Kidney tubule cell (primary cell): ENCODE results near the gene KLHL29.

Source experiments
- DNase-seq: peaks from one replicate; pipeline ENCODE4 v3.0.0-alpha.2; 2018; ENCODE audit warnings: low spot score

Gene KLHL29

DNA sequence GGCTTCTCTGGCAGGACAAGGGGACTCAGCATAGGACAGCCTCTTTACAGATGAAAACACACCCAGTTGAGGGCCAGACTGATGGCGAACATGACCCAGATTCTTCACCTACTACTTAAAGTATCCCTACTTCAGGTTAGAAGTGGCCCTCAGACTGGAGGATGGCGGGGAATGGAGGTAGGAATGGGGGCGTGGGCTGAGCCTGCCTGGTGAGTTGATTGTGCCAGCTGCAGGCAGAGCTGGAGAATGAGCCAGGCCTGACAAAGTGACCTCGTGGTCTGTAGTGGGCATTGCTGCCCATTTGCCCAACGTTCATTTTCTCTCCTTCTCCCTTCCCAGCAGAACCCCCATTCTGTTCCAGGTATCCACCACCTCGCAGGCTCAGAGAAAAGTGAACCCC, 186.1 kb downstream of the KLHL29 start:
- no peak for DNase-seq

DNA sequence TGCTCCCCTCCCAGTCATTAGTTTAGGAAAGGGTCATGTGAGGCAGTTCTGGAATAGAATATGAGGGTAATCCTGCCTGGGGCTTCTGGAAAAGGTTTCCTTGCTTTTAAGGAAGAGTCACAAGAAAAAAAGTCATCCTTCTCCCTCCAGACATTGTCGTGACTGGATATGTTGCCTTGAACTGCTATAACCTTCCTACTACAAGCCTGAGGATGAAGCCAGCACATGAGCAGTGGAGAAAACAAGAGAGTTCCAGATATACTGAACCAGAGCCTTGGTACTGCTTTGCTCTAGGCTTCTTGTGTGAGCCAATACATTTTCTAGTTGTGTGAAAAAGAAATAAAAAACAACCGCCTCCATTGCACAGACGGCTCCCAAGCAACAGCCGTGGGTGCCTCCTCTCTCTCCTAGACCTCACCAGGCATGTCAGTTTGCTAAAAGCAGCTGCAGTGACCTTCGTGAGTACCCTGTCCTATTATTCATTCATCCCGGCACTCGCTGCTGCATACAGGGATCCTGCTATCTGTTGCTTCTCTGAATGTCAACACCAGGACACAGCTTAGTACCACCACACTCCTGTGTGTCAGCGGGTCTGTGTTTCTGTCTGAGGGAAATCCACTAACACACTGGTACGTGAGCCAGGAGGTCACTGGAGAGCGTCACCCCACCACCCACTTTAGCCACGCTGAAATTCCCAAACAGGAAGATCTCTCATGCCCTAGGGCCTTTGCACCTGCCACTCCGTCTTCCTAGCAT, 186.7 kb downstream of the KLHL29 start:
- DNase-seq = no peak

DNA sequence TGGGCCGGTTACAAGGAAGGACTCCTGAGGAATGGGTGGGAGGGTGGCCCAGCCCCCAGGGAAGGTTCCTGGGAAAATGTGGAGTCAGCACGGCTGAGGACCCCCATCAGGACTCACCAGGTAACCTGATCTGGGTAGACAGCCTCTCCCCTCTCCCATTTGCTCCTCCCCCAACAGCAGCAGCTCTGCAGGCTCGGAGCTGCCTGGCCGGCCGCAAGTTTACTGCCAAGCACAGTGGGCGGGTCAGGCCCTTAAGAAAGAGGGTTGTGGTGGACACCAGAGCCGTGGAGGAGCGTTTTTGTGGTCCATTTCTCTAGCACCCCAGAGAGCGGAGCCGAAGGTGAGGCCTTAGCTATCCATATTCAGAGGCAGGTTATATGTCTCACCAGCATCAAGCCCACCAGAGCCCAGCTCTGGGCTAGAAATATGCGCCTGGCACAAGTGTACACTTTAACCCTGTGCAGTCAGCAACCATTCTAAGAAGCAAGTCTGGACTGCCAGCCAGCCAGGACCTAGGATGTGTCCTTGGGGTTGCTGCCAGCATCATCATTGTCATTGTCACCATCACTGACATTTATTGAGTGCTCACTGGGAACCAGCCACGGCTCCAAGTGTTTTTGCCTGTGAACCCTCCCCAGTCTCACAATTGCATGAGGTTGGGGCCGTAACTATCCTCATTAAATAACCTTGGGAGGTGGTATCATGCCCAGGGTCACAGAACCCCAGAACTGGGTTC, 190.1 kb downstream of the KLHL29 start:
- DNase-seq = no peak

DNA sequence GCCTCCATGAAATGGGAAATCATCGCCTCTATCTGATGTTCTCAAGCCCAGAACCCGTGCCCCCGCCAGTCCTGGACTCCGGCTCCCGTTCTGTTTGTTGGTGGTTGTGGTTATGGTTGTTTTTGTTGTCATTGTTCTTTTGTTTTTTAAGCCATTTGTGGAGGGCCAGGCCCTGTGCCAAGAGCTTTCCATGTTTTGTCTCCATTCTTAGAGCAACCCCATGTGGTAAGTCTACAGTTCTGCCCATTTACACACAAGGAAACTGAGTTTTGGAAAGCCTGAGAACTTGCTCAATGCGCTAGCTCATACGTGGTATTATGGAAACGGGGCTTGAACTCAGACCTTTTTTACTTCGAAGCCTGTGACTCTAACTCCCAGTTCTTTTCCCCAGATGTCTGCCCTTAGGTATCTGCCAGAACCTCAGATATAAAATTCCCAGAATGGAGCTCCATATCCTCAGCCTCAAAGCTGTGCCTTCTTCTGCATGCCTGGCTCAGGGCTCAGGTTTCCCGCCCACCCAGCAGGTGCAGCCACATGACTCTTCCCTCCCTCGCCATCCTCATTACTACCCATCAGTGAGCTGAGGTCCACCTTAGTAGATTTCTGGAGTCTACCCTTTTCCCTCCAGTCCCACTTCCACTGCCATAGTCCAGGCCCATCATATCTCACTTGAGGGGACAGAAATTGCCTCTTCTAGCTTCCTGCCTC, 194.1 kb downstream of the KLHL29 start:
- no peak for DNase-seq

DNA sequence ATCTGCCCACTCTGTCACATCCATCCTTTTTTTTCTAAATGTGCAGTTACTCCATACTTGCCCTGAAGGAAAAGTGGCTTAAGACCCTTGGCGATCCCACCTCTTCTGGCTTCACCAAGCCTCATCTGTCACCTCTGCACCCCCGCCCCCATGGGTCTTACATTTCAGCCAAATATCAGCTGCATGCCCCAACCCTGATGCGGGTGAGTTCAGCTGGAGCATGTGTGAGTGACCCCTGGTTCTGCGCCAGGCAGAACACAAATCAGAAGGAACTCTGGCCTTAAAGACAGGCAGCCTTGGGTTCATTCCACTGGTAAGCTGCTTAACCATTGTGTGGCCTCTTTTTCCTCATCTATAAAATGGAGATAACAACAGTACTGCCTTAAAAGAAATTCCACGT, 194.7 kb downstream of the KLHL29 start:
- DNase-seq = no peak

DNA sequence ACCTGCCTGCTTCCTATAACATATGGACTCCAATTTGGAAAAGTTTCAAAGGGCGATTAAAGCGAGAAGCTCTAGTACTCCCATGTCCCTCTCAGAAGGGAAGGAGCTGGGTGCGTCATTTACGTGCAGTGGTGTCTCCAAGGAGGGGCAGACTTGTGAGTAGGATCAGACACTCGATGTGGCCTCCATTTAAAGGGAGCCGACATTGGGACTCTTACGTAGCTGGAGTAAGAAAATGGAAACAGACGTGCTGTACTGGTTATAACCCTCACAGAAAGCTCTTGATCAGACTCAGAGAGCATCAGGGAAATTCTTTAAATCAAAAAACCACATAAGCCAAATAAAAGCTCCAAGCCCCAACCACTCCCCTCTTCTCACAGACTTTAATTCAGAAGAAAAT, 198.5 kb downstream of the KLHL29 start:
- DNase-seq = no peak

DNA sequence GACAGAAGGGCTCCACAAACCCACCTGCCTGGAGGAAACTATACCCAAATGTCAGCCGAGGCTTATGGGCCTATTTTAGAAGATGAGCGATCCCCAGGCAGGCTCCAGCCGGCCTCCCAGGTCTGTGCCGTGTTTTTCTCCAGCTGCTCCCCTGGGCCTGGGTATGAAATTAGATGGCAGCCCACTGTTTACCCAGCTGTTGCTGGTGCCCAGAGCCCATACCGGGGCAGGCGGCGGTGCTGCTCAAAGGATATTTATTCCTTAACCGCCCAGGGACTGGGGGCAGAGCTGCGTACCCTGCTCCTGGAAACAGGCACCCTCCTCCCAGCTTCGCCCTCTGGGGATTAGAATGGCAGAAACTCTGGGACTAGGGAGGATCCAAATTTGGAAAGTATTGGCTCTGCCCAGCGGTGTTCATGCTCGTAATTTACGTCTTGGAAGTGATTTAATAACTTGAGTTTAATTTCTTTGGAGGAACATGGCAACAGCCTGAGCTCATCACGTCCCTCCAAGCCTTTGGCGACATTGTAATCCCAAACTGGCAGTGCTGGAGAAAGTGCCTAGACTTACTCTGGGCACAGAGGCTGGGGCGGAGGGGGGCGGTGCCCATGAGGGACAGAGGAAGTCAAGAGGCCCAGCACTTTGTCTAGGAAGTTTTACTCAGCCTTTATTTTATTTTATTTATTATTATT, 199.2 kb downstream of the KLHL29 start:
- no peak for DNase-seq

DNA sequence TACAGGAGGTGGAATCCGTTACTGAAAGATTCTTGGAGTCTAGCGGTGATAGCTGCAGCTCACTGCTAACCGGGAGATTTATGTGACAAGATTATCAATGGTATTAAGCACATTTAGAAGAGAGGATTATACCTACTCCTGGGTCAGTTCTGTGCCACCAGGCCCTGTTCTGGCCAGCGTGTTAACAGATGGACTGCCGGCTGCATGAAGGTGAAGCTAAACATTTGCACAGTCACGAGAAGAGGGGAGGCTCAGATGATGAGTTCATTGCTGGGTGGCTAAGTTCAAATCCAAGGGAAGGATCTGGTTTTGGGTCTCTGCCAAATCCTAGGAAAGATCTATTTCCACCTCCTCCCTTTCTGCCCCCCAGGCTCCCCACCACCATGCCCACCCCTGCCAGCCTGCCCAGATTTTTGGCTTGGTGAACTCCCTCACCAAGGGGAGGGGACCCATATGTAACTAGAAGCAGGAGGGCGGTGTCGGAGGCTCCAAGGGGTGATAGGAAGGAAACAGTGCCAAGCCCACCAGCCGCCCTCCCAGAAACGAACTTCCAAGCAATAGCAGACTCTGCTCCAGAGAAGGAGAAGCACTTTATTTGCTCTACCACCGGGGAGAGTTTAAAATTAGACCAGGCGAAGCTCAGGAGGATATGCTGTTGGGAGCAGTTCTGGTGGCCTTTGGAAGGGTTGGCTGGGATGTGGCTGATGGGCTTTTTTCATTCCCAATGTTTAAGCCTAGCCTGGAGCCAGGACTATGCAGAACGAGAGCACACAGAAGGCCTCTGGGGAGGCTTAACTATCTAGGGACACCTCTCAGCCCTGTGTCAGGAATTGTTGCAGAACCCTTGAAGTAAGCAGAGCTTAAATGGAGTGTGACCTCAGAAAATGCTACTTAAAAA, 200.5 kb downstream of the KLHL29 start:
- no peak for DNase-seq

DNA sequence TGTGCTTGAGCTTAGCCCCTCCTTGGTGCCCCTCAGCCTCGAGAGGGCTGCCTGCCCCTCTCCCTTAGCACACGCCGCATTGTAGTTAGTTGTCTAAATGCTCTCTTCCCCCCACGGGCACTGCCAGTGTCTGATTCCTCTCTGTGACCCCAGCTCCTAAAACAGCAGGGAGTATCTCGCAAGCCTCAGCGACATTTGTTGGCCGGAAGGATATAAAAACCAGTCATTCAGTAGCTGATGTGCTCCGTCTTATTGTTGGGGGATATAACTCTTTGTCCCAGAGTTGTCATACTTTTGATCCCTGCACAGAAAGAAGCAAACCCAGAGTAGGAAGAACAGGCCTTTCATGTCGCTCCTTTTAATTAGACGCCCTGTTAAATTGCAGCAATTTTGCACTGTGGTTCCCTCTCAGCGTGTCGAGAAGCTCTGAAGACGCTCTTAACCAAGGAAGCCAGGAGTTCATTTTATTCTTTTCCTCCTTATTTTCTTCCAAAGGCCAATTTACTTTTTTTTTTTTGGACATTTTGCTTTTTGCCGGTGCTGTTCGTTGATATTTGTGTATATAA, 201.8 kb downstream of the KLHL29 start:
- DNase-seq = no peak

DNA sequence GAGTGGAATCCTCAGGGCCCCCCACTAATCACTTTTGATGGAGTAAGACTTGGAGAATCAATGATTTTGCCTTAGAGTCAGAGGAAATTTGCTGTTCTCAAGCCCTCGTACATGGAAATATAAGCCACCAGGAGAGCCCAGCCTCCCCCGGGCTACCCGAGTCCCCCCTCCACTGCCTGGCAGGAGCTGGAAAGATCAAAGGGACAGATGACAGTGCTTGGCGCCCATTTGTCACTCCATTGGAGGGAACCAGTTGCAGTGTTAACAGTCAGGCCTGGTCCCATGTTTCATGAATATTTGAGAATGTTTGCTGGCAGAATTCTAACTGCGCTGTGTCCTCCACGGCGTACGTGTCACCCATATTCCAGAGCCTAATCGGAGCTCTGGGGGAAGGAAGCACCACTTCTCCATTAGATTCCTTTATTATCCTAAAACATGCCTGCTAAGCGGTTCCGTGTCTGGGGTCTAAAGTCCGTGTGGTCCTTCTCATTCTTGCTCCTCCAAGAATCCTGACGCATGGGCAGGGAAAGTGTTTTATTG, 202.4 kb downstream of the KLHL29 start:
- DNase-seq = no peak

DNA sequence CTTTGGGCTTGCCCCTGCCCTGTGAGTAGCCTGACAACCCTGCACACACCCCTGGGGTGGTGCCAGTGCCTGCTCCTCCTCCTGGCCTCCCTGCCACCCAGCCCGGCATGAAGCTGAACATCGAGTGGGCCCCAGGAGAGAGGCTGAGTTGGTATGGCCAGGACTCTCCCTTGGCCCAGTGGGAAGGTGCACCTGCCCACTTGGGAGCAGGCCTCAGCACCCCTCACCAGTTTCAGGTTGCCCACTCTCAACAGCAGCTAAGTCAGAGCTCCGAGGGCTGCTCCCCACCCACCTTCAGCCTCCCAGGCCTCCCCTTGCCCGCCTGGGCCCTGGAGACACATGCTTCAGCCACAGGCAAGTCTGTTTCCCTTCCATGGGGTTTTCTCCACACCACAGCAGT, 203.1 kb downstream of the KLHL29 start:
- no peak for DNase-seq

DNA sequence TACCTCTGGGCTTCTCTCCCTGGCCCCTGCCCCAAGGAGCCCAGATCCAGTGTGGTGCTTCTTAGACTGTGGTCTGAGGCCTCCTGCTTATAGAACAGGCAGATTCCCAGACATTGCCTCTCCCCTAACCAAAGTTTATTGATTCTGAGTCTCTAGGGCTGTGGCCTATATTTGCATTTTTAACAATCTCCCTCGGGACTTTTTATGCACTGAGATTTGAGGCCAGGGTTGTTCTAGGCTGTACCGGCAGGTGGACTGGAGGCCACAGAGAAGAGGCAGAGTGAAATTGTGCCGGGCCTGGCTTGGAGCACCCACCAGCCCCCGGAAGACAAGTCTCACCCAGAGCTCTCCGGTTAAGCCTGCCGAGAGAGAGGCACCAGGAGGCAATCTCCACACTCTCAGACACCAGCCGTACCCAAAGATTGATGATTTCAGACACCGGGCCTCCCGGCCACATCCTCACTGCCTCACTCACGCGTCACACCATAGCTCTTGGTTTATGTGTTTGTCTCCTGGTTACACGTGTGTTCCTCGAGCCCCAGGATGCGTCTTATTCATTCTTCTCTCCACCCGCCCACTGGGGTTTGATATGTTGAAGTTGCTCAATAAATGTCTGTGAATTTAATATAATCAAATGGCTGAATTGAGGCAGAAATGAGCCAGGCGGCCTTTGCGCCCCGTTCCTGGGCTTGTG, 203.7 kb downstream of the KLHL29 start:
- no peak for DNase-seq

DNA sequence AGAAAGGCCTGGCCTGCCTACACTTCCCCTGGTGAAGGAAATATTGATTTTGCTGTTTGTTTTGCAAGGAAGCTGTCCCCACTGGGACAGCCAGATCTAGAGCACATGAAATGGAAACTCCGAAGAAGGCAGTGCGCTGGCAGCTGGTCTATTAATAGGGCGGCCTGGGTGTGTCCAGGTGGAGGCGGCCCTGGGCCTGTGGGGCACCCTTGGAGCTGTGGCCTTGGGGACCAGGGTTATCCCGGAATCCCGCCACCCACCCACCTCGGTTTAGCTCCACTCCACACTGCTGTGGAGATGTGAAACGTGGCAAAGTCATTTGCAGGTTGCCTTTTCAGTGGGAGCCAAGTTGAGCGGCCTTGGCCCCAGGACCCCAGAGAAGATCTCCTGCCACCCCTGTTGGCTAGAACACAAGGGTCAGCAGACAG, 204.3 kb downstream of the KLHL29 start:
- no peak for DNase-seq

DNA sequence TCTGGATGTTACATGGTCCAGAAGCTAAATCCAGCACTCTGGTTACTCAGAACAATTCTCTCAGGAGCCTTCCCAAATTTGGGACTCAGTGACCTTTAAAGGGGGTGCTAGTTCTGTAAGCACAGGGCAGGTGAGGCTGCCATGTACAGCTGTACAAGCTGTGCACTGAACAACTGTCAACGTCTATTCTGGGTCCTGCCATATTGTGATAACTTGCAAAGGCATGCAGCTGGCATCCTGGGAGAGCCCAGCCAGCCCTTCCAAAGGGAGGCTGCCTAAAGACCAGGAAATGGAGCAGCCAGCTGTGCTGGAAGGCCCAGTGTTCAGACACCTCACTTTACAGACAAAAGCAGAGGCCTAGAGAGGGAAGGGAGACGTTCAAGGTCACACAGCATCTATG, 204.8 kb downstream of the KLHL29 start:
- DNase-seq = peak; percentile 17

DNA sequence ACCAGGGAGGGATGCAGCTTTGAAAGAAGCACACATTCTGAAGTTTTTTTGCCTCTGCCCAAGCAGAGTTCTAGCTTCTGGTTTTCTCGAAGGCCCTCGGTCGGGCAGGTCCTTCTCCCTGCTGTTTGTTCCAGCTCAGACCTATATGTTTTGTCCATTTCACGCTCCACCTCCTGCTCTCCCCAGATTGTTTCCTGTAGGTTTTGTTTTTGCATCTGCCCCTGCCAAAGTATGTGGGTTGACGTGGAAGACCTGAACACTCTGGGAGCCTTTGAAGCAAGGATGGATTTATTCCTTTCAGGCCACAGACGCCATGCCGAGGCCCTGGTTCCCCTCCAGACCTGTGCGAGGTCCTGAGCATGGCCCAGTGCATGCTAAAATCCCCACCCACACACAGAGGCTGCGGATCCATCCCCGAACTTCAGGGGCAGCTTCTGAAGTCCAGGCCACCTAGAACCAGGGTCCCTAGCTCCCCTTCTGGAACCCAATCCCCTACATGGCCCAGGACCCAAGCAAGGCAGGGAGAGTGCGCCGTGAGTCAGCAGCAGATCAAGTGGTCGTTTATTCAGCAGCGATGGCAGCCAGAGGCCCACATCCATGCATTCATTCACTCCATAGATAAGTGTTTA, 205.4 kb downstream of the KLHL29 start:
- no peak for DNase-seq

DNA sequence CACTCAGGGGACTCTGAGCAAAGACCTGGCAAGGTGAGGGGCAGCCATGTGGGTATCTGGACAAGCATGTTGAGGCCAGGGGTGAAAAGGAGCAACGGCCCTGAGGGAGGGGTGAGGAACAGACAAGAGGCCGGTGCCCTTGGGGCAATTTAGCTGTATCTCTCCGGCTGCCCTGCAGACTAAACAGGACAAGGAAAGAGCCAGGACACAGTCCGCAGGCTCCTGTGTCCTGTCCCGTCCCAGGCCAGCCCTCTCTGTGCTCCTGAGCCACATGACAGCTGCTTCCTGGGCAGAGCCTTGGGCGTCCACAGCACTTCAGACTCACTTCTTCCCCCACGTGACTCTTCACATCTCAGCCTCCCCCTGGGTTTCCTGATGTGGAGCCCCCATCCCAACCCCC, 206.1 kb downstream of the KLHL29 start:
- no peak for DNase-seq

DNA sequence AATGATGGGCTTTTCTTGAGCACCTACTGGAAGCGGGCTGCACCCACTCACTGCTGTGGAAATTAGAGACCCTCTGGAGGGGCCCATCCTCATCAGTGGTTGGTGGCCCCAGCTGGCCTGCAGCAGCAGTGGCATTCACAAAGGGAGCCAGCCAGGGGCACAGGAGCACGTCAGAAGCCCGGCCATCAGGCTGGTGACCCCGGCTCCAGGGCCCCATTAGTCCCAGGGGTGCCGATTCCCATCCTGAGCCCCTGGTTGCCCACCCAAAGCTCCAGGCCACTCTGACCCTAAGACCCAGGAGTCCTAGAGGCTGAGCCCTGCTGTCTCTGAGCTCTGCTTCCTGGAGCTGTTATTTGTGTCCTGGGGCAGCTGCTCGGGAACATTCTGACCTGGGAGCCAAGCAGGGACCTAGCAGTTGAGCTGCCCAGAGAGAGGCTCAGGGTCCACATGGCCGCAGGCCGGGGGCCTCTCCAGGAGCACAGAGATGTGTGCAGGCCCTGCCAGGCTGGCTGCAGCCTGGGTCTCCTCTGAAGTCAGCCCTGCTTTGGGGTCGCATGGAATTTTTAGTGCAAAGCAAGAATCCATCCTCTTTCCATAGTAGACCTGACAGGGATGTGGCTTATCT, 207.2 kb downstream of the KLHL29 start:
- no peak for DNase-seq

DNA sequence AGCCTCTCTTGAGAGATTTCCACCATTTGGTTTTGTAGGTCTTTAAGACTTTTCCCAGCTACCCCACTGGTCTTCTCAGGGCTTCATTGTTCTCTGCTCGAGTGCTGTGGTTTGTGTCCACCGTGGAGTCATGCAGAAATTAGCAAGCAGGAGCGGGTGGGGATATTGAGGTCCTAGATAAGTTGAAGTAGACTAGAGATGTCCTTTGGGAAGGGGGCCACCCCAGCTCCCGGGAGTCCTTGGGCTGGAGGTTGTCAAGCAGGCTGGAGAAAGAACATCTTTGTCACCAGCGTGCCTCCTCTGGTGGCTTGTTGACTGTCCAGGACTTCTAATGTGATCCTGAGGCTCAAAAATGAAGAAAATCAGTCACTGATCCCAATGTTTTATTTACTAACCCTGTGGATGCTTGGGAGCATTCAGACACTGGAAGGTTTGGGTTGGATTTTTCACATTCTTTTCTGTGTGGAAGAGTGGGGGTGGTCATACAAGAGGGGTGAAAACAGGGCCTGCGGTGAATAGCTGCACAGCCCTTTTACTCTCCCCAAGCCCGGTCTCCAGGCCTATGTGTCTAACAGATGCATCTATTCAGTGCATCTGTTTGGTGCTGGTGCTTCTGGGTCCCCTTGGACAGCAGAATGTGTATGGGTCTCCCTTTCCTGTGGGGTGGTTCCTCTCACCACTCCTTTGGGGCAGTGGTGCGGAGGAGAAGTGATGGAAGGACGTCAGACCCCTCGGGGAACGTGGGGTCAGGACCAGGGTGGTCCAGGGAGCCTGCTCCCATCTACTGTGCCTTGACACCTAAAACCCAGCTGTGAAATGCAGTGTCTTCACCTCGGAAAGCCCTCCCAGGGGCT, 208.1 kb downstream of the KLHL29 start:
- no peak for DNase-seq
